Activated CD8-positive, alpha-beta memory T cell treated with anti-CD3 and anti-CD28 coated beads for 4 hours (primary cell): ENCODE results near the gene NF2.
"Not testable (repeated sequence)": the region's sequence is repeated elsewhere in the genome, so short reads cannot be mapped to it uniquely, and the experiment has no call there.

ENCODE experiments used
- DNase-seq, 2 donors: peaks; one replicate each; pipeline ENCODE4 v3.0.0-alpha.2; 2020; ENCODE audit warnings: low read depth in 2 of 2

NF2 gene

DNA sequence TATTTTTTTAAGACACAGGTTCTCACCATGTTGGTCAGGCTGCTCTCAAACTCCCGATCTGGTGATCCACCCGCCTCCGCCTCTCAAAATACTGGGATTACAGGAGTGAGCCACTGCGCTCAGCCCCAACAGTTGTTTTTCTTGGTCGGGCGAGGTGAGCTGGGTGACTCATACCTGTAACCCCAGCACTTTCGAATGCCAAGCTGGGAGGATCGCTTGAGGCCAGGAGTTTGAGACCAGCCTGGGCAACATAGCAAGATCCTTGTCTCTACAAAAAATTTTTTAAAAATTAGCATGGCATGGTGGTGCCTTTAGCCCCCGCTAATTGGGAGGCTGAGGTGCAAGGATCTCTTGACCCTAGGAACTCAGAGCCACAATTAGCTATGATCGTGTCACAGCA, 7.0 kb upstream of the NF2 start:
- no peak for DNase-seq

- not testable (repeated sequence) for DNase-seq
Observed at GRCh38 chr22:29597871-29598683, 5.4 kb upstream of the NF2 start.

GRCh38 chr22:29598684-29599020, 4.8 kb upstream of the NF2 start:
- DNase-seq: no peak

GRCh38 chr22:29604076-29604360, 585 bp downstream of the NF2 start:
- no peak for DNase-seq

DNA sequence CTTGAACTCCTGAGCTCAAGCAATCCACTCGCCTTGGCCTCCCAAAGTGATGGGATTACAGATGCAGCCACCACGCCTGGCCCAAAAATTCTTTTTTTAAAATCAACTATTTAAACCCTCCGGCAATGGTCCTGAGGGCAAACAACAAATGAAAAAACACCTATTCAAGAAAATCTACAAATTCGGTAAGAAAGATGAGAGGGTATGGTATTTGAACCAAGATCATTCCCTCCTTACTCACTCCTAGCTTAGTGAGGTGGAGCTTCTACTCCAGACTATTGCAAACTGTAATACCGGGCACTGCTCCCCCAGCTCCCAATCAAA, 2.1 kb downstream of the NF2 start:
- DNase-seq: no peak

GRCh38 chr22:29606320-29606719, 2.9 kb downstream of the NF2 start:
- DNase-seq: no peak

- no peak for DNase-seq
Observed at GRCh38 chr22:29607426-29607825, 4.0 kb downstream of the NF2 start.

DNA sequence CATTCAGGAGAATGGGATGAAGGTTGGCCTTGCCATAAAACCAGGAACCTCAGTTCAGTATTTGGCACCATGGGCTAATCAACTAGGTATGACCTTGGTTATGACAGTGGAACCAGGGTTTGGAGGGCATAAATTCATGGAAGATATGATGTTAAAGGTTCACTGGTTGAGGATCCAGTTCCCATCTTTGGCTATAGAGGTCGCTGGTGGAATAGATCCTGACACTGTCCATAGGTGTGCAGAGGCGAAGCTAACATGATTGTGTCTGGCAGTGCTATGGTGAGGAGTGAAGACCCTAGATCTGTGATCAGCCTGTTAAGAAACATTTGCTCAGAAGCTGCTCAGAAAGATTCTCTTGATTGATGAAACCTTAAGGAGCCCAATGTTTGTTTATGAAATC, 5.7 kb downstream of the NF2 start:
- no peak for DNase-seq

- no peak for DNase-seq
Observed at GRCh38 chr22:29610780-29611179, 7.3 kb downstream of the NF2 start.

- DNase-seq: no peak
Observed at GRCh38 chr22:29615705-29616327, 12.4 kb downstream of the NF2 start.

- DNase-seq: no peak
Observed at GRCh38 chr22:29617922-29618629, 14.6 kb downstream of the NF2 start.

GRCh38 chr22:29621761-29622526, 18.5 kb downstream of the NF2 start:
- DNase-seq: no peak

DNA sequence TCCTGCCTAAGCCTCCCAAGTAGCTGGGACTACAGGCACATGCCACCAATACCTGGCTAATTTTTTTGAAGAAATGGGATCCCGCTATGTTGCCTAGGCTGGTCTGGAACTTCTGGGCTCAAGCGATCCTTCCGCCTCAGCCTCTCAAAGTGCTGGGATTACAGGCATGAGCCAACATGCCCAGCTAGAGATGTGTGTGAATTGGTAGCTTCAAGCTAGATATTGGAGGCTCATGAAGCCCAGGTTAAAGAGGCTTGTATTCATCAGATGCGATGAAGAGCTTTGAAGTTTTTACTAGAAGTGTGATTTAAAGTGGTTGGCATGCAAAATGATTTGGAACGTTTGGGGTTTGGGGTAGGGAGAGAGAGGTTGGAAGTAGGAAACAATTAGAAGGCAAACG, 19.6 kb downstream of the NF2 start:
- DNase-seq: no peak

DNA sequence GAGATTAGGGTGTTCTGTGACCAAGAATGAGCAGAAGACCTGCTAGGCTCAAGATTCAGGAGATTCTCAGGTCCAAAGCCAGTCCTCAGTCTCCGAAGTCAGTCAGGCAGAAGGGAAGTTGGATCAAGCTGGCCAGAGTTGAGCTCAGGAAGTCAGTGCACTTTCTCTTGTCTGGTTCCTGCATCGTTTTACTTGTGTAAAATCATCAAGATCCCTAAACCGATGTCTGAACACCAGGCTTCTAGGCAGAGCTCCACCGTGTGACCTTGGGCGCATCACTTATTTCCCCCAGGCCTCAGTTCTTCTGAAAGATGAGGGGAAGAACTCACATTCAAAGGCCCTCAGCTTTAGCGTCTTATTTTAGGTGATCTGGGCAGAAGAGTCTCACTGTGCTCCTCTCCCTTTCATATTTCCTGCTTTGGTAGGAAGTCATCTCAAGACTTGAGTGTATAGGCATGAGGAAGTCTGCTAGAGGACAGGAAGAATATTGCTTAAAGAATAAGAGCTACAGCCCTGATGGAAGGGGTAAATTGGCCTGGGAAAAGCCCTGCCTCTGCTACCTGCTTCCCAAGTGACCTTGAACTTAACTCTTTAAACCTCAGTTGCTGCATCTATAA, 20.2 kb downstream of the NF2 start:
- no peak for DNase-seq

DNA sequence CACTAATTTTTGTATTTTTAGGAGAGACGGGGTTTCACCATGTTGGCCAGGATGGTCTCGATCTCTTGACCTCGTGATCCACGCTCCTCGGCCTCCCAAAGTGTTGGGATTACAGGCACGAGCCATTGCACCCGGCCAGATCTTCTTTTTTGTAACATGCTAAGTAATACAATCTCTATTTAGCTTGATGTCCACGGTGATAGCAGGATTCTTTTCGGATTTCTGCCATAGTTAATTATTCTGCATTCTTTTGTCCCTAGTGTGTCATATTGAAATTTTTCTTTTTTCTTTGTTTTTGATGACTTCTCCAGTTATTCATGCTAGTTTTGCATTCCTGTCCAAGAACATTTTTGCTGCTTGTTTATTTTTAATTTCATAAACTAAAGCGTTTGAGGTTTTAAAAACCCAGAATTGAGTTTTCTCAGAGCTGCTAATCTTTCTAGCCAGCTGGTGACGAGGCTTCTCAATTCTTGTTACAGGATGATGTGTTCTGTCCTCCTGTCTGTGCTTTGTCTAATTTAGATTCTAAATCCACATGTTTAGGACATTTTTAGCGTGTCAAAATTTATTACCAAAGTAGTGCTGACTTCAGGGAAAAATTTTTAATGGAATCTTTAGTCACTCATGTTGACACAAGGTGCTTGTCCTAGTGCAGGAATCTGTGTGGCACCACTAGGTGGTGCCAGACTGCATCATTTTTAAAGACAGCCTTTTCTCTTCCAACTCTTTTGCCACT, 21.8 kb downstream of the NF2 start:
- DNase-seq: peak in 1 of 2 donors; percentile 10

- no peak for DNase-seq
Observed at GRCh38 chr22:29626497-29627195, 23.2 kb downstream of the NF2 start.

- no peak for DNase-seq
Observed at GRCh38 chr22:29627196-29627535, 23.7 kb downstream of the NF2 start.

DNA sequence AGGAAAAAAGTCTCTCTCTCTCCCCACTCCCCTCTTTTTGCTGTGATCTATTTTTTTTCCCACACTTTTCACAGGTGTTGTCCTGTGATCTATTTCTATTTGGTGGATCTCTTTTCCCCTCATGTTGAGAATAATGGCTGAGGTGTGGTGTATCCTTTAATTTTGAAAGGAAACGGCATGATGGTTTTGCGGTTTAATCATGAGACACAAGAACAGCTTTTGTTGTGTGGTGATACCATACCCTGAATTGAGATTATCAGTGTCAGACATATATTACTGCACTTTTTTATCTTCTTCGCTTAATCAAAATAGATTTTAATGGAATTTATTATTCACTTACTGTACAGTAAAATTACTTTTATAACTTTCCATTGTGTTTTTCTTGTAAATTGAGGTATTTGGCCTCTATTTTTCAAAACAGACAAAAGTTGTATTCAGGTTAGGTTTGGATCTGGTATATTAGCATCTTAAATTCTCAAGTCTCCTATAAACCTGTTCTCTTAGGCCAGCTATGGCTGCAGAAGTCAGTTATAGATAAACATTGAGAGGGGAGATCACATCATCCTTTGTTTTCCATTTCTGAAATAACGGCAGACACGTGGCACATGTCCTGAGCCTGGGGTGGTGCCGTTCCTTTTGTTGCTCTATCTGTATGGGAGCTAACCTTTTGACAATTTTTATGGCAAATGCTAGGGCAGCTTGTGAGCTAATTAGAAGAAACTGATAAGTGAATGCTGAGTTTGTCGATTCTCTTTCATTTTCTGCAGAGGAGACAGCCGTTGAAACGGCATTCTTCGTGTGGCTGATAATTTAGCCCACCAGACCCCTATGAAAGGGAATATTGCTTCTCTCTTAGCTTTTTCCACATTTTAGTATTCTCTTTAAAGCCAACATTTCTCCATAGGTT, 25.8 kb downstream of the NF2 start:
- no peak for DNase-seq

- no peak for DNase-seq
Observed at GRCh38 chr22:29629903-29630516, 26.6 kb downstream of the NF2 start.

GRCh38 chr22:29630987-29631386, 27.6 kb downstream of the NF2 start:
- no peak for DNase-seq
